Heart left ventricle (tissue), 16 donors: Measurements from ENCODE around the gene AGPAT3. TPM values are rescaled to one million over a fixed set of nuclear protein-coding genes. Genes with fewer than 3 reads are reported as not detected.

Experiments used
- ATAC-seq, 4 donors: fragments of 200-7000 bp; cut with Tn5 transposase; one replicate each; pipeline ENCODE4 v1.9.1; 2020 to 2022; ENCODE audit warnings: moderate library complexity in 4 of 4, mild to moderate bottlenecking in 3 of 4, moderate number of reproducible peaks in 1 of 4
- DNase-seq, 5 donors: peaks; one replicate each; pipeline ENCODE4 v3.0.0-alpha.2; 2020
- H3K27ac ChIP-seq, 12 donors: fragments of 200-600 bp; sonication (generic) in 4 of 12; one replicate each; pipeline versions ENCODE4 v1.5.0 to v1.8.0; 2016 to 2022; ENCODE audit warnings: mild to moderate bottlenecking in 2 of 12
- H3K27me3 ChIP-seq, 9 donors: fragments of 200-600 bp; sonication (generic) in 2 of 9; one replicate each; pipeline versions ENCODE4 v1.5.1 to v1.8.0; 2016 to 2022; ENCODE audit warnings: mild to moderate bottlenecking in 3 of 9
- H3K36me3 ChIP-seq, 9 donors: fragments of 200-600 bp; sonication (generic) in 2 of 9; one replicate each; pipeline versions ENCODE4 v1.5.0 to v1.8.0; 2018 to 2022; ENCODE audit warnings: mild to moderate bottlenecking in 2 of 9
- H3K4me1 ChIP-seq, 12 donors: fragments of 200-600 bp; sonication (generic) in 4 of 12; one replicate each; pipeline versions ENCODE4 v1.5.0 to v1.8.0; 2016 to 2022; ENCODE audit warnings: mild to moderate bottlenecking in 3 of 12
- H3K4me3 ChIP-seq, 12 donors: fragments of 200-600 bp; sonication (generic) in 4 of 12; one replicate each; pipeline versions ENCODE4 v1.5.0 to v1.8.0; 2017 to 2022; ENCODE audit warnings: mild to moderate bottlenecking in 9 of 12, moderate library complexity in 4 of 12
- H3K9me3 ChIP-seq, 12 donors: fragments of 200-600 bp; sonication (generic) in 4 of 12; one replicate each; pipeline versions ENCODE4 v1.5.0 to v1.8.0; 2016 to 2022; ENCODE audit warnings: mild to moderate bottlenecking in 1 of 12
- CTCF ChIP-seq, 12 donors: fragments of 200-600 bp; sonication (generic) in 4 of 12; IDR thresholded peaks; one replicate each; pipeline versions ENCODE4 v1.5.0 to v1.8.0; 2018 to 2022; ENCODE audit warnings: antibody characterized with exemption in 12 of 12, mild to moderate bottlenecking in 5 of 12
- POLR2A ChIP-seq, 2 donors: fragments of 450-650 bp; IDR thresholded peaks; one replicate each; pipeline ENCODE4 v1.6.1; 2017; ENCODE audit warnings: antibody characterized with exemption in 2 of 2, mild to moderate bottlenecking in 2 of 2, moderate library complexity in 2 of 2
- WGBS, 4 donors: extraction: QIAGEN DNeasy Blood & Tissue Kit in 2 of 4; methylation state at CpG; one replicate each; pipeline versions ENCODE4 v1.1.5 to v1.1.7; 2013 to 2018; 5-methylcytosine and 5-hydroxymethylcytosine counted together
- intact Hi-C, 10 donors: fragments of 100-400 bp; cut with DNase I; formaldehyde crosslinking; loops; one replicate each; pipeline versions ENCODE4 v1.11.1 to v1.14.2; 2022
- polyA plus RNA-seq, 2 donors: library from polyadenylated mRNA; stranded (reverse); fragments of 200-250 nt; gene quantifications; one replicate each; pipeline ENCODE4 v1.2.3, GENCODE V29; 2013
- total RNA-seq, 9 donors: library from RNA; depleted of rRNA in 2 of 9; stranded (reverse); fragments of >200 nt in 2 of 9; fragmentation: NEBNext Ultra II Directional in 3 of 9; extraction: Animal tissue kit (Norgen Biotek cat#: 25700) in 3 of 9; gene quantifications; one replicate each; pipeline versions ENCODE4 v1.1.0 to v1.2.4, GENCODE V29; 2016 to 2023
- donor health status: ischemic (EF 13 %, LVEDD 7.1; RV severe dilation, severe dysfunction).
- donor health status: healthy with polysubstance abuse.
- donor health status: DM: no; HTN: yes; CAD: no.
- donor health status: DM: no; HTN: no; CAD: no.
- donor health status: ischemic (EF 25% LVEDD 6.9; RV normal size, moderate dysfunction).
- donor health status: ischemic (EF 25% LVEDD 5.7; RV mildly dilated, moderate dysfunction).
- donor health status: healthy.
- donor health status: DM: yes; HTN: yes; CAD: no.
- donor health status: ischemic (EF 35%, LVEDD 5.7; RV mildly dilated, moderate dysfunction).
- donor health status: nonischemic (EF 11% LVEDD 7.7; RV severe dilation, severe dysfunction).
- donor health status: DM: yes; HTN: yes; CAD: no.
- donor health status: PGD.
- donor health status: ischemic (EF 29% LVEDD 5.4; RV normal size, mild dysfunction).
- donor health status: nonischemic (EF 23%, LVEDD 6.1; RV moderate dilation, normal function).

Gene AGPAT3
- total and polyA plus RNA-seq, 11 donors, result 26.6 to 86.0 (median 64.5) TPM

DNA sequence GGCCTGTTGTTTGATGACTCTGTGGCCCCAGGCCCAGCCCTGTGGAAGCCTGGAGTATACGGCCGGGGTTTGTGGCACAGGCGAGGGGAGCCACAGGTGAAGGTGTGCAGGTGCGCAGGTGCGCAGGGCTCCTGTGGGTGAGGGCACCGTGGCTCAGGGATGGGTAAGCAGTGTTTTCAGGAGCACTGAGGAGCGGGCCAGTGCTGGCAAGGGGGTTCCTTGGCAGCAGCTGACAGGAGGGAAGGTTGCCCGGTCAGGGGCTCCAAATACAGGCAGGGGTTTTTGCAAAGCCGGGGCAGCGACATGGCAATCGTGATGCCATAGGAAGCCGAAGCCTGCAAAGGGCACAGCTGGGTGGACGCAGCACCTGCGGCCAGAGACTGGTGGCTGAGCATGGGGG lies 20.7 kb downstream of the AGPAT3 start:
- peaks cover 0 to 8% (median 0%) of the 10 kb centered on the region in 9 donors for H3K36me3 ChIP-seq
- WGBS, 4 donors, result 86 to 91% (median 89%) methylated on average over 14 of the region's 14 CpGs
- peaks cover 0 to 44% (median 30%) of the 10 kb centered on the region in 12 donors for H3K4me1 ChIP-seq
- H3K27ac ChIP-seq, result peak overlapping the region in 3 of 12 donors; percentile 2 to 69 (median 36)
- no peak overlapping the region for H3K4me3 ChIP-seq
- ATAC-seq (no peak), DNase-seq (no peak)
- no peaks in the 10 kb centered on the region for H3K27me3 ChIP-seq
- intact Hi-C loops, result loop anchor here in 1 of 10 donors (10.0 kb wide), 1 partner anchor 71 kb away; no protein-coding TSS in a partner anchor
- TF ChIP-seq POLR2A (IDR thresholded peaks at IDR 0.05), result no peak
- no peak for TF ChIP-seq CTCF (IDR thresholded peaks at IDR 0.05)
- no peaks in the 10 kb centered on the region for H3K9me3 ChIP-seq

DNA sequence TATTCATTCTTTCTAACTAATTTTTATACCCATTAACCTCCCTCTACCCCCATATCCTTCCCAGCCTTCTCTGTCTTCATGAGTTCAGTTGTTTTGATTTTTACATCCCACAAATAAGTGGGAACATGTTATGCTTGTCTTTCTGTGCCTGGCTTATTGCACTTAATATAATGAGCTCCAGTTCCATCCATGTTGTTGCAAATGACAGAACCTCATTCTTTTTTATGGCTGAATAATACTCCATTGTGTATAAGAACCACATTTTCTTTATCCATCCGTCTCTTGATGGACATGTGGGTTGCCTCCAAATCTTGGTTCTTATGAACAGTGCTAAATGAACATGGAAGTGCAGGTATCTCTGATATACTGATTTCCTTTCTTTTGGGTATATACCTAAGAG lies 21.5 kb downstream of the AGPAT3 start:
- TF ChIP-seq POLR2A (IDR thresholded peaks at IDR 0.05), result no peak
- TF ChIP-seq CTCF (IDR thresholded peaks at IDR 0.05), result no peak
- DNase-seq (no peak), ATAC-seq (no peak)
- H3K9me3 ChIP-seq, result no peaks in the 10 kb centered on the region
- H3K27me3 ChIP-seq, result no peaks in the 10 kb centered on the region
- H3K27ac ChIP-seq, result no peak overlapping the region
- 93 to 98% (median 96%) methylated on average over 1 of the region's 1 CpG for WGBS, 4 donors
- H3K36me3 ChIP-seq, result peaks cover 0 to 8% (median 0%) of the 10 kb centered on the region in 9 donors
- no peak overlapping the region for H3K4me3 ChIP-seq
- intact Hi-C loops, result loop anchor here in 1 of 10 donors (10.0 kb wide), 1 partner anchor 72 kb away; no protein-coding TSS in a partner anchor
- peaks cover 0 to 38% (median 28%) of the 10 kb centered on the region in 12 donors for H3K4me1 ChIP-seq

- Histone ChIP-seq H3K27me3 (no peaks in the 10 kb centered on the region), H3K4me3 (no peak overlapping the region), H3K9me3 (peaks cover 0 to 2% (median 0%) of the 10 kb centered on the region in 12 donors), H3K36me3 (peaks cover 0 to 8% (median 0%) of the 10 kb centered on the region in 9 donors), H3K4me1 (peaks cover 0 to 38% (median 23%) of the 10 kb centered on the region in 12 donors), H3K27ac (no peak overlapping the region)
- ATAC-seq (no peak), DNase-seq (no peak)
- TF ChIP-seq CTCF (IDR thresholded peaks at IDR 0.05), result no peak
- TF ChIP-seq POLR2A (IDR thresholded peaks at IDR 0.05), result no peak
- intact Hi-C loops, result loop anchor here in 1 of 10 donors (10.0 kb wide), 1 partner anchor 74 kb away; no protein-coding TSS in a partner anchor
- 78 to 89% (median 84%) methylated on average over 3 of the region's 3 CpGs for WGBS, 4 donors
Observed at GRCh38 chr21:43889069-43889468, 24.0 kb downstream of the AGPAT3 start.

- TF ChIP-seq CTCF (IDR thresholded peaks at IDR 0.05) (no peak), POLR2A (IDR thresholded peaks at IDR 0.05) (no peak)
- ATAC-seq (no peak), DNase-seq (peak in 1 of 5 donors; percentile 30)
- Histone ChIP-seq H3K4me3 (no peak overlapping the region), H3K27ac (no peak overlapping the region), H3K9me3 (peaks cover 0 to 2% (median 0%) of the 10 kb centered on the region in 12 donors), H3K4me1 (peaks cover 0 to 33% (median 20%) of the 10 kb centered on the region in 12 donors), H3K36me3 (peaks cover 0 to 8% (median 0%) of the 10 kb centered on the region in 9 donors), H3K27me3 (no peaks in the 10 kb centered on the region)
- intact Hi-C loops, result no loop called here
- WGBS, 4 donors, result 80 to 91% (median 88%) methylated on average over 9 of the region's 9 CpGs
Observed at GRCh38 chr21:43890042-43890441, 25.0 kb downstream of the AGPAT3 start.
